HG02981 (cell line): ENCODE data around the gene EFNA1.
"Not testable (repeated sequence)": the region's sequence is repeated elsewhere in the genome, so short reads cannot be mapped to it uniquely, and the experiment has no call there.

Source experiments
- ATAC-seq: cut with Tn5 transposase; IDR thresholded peaks from one replicate; pipeline ENCODE4 v1.9.1; 2021; ENCODE audit warnings: mild to moderate bottlenecking, moderate library complexity; ENCODE audit not compliant: unreplicated experiment

EFNA1 gene

DNA sequence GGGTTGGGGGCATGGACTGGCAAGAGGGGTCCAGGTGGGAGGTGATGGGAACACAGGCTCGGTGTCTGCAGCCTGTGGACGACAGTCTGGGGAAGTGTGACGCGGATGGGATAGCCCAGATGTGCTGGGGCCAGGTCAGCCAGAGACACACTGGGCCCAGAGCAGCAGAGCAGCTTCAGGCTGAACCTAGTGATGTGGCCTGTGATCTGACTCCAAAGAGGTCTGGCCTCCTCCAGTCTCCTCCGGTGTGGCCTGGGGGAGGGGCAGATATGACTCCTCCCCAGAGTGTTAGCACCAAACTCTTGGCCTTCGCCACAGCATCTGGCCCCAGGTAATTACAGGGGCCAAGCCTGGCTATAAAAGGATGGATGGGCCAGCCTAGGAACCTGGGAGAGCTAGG lies 35.5 kb upstream of the EFNA1 start:
- ATAC-seq: no peak

DNA sequence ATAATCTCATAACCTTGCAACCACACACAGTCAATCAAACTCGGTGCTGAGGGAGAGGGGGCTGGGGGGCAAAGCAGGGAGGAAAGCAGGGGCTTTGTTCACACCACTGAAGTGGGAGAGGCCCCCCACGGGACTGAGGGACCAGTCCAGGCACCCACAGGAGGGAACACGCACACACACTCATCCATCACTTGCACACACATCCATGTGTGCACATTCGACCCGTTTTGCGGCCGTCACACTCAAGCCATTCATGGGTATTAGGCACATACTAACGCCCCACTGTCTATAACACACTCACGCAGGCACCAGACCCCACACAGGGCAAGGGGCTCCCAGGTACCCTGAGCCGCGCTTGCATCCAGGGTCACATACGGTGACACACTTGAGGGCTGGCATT lies 35.0 kb upstream of the EFNA1 start:
- ATAC-seq: no peak

DNA sequence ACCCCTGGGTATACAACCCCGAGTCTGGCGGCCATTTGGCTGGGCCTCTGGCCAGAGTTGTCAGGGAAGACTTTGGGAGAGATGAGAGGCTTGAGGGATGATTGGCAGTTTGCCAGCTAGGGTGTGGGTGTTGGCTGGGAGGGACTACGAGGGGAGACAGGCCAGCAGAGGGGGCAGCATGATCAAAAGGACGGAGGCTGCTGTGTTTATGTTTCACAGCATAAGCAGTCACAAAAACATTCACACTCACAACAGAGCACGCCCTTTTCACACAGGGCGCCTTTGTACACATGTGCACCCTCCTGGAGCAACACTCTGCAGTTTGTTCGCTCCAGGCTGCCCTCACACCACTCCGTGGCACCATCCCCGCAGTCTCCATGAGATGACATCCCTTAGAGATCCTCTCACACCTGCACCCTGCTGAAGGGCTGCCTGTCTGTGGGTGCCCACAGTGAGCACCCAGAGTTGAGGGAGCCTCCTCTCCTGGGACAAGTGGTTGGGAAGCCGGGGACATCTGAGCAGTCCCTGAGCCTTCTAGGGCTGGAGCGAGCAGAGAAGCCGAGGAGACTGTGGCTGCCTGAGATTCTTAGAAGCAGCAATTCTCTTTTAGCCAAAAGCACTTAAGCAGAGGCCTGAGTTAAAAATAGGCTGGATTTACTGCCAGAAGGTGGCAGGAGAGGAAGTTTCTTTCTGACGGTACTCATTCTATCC lies 33.6 kb upstream of the EFNA1 start:
- ATAC-seq: no peak

DNA sequence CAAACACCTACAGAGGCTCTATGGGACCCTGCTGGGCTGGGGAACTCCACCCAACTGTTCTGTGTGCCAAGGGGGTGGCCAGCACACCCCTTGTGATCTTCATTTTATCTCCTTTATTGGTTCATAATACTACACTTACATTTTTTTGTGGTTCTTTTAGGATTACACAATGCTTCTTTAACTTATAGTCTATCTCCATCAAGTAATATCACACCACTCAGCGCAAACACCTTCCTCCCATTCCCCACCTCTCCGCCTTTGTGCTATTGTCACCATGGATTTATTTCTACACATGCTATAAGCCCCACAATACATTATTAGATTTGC lies 33.1 kb upstream of the EFNA1 start:
- no peak for ATAC-seq

DNA sequence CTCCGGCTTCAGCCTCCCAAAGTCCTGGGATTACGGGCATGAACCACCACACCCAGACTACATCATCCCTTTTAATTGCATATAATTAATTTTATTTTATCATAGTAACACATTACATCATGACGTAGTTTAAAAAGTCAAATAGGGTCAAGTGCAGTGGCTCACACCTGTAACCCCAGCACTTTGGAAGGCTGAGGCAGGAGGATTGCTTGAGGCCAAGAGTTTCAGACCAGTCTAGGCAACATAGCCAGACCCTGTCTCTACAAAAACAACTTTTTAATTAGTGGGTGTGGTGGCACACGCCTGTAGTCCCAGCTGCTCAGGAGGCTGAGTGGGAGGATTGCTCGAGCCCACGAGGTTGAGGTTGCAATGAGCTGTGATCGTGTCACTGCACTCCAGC lies 28.3 kb upstream of the EFNA1 start:
- no peak for ATAC-seq

DNA sequence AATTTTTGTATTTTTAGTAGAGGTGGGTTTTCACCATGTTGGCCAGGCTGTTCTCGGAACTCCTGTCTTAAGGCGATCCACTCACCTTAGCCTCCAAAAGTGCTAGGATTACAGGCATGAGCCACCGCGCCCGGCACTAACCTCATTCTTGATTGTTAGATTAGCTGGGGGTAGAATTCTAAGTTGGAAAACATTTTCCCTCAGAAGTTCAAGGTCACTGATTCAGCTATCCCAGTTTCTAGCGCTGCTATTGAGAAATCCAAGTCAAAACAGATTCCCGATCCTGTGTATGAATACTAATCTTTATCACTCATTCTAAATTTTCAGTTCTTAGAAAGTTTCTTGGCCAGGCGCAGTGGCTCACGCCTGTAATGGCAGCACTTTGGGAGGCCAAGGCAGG lies 24.4 kb upstream of the EFNA1 start:
- ATAC-seq: no peak

DNA sequence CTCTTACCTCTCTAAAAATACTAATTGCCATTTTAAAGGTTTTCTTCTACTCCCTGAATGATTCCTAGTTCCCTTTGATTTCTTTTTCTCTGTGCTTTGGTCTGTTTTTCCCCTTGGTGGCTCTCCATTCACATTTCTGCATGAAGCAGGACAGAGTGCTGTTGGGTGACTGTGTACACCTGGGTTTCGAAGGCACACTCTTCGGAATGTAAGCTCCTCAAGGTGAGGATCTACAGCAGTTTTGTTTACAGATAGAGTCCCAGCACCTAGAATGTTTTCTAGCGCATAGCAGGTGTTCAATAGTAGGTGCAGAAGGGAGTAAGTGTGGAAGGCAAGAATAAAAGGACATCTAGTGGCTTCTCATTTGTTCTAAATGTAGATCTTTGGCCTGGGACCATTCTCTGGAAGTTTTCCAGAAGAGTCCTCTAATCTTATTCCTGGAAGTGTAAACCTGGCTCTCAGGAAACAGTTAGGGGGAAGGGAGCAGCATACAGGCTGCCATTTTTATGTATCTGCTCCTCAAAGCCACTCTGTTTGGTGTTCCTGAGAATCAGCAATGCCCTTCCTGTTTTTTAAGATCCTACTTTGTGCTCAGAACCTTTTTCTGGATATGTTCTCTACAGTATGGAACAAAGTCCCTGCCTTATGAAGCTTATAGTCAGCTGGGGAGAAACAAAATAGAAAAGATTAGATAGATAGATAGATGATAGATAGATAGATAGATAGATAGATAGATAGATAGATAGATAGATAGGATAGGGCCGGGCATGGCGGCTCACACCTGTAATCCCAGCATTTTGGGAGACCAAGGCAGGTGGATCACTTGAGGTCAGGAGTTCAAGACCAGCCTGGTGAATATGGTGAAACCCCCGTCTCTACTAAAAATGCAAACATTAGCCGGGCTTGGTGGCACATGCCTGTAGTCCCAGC lies 22.8 kb upstream of the EFNA1 start:
- no peak for ATAC-seq

DNA sequence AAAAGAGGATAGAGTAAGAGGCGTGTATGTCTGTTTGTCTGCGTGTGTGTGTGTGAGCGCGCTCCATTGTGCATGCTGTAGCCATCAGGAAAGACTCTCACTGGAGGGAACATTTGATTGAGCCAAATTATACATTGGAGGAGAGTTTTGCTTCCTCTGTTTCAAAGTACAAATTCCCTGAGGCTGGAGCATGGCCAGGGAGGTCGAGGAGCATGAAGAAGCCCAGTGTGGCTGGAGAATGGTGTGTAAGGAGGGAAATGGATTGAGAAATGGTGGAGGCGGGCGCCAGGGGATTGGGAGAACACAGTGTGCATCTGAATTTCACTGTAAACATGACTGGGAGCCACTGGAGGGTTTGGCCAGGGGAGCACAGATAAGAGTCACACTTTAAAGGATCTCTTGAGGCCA lies 22.1 kb upstream of the EFNA1 start:
- no peak for ATAC-seq

DNA sequence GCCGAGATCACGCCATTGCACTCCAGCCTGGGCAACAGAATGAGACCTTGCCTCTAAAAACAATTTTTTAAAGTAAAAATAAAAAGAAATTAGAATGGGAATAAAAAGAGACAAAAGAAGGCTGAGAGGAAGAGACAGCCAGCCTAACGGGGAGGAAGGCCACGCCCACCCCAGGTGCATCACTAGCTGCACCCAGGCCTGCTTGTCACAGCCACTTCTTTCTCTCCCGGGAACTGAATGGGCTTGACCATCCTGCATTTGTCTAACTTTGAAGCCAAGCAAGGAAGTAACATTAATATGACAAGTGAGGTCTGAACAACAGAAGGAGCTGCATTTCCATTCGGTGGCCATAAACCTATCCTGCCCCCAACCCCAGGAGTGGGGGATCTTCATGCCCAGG lies 20.8 kb upstream of the EFNA1 start:
- ATAC-seq: no peak

DNA sequence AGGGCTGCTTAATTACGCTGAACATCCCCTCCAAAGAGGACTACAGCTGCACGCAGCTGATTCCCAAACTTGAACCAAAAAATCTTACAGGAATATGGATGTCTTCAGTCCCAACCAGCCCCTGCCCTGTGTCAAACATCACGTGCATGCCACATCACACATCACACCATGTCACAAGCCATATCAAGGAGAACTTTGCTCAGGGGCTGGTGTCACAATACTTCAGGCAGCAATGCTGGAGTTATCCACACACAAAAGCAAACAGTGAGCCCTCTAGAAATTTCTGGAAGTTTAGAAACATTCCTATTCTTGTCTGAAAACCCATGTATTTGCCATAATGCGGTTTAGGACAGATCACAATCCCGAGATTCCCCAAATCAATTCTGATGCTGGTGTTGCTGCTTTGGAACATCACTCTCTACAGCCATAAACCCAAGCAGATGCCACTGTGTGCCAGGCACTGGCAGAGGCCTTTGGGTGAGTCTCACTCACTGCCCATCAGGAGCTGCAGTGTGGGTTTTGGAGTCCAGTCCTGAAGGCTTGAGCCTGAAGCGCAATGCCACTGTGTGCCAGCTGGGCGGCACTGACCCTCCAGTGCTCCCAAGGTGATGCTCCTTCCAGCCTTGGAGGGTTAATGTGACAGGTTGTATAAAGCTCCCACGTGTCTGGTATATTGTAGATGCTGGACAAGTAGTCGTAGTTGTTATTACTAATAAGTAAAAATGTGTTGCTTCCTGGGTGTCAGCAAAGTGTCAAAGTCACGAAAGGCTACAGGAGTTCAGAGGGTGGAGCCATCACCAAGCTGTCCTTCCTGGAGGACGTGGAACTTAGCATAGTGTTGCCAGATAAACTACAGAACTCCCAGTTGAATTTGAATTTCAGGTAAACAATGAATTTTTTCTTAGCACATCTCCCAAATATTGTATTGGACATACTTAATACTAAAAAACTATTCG lies 20.1 kb upstream of the EFNA1 start:
- ATAC-seq: no peak

DNA sequence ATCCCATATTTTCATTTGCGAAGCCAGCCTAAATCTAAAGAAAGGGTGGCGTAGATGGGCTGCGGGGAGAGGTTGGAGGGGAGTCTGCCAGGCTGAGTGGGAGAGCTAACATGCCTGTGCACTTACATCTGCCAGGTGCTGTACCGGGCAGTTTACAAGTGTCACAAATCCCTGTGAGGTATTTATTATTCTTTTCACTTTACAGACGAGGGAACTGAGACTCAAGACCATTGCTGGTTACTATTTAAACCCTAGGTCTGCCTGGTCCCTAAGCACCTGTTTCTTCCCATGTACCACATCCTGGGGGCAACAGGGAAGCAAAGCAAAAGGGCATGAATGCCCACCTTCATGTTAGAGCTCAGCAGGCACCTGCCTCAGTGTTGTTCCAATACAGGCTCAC lies 19.4 kb upstream of the EFNA1 start:
- no peak for ATAC-seq

DNA sequence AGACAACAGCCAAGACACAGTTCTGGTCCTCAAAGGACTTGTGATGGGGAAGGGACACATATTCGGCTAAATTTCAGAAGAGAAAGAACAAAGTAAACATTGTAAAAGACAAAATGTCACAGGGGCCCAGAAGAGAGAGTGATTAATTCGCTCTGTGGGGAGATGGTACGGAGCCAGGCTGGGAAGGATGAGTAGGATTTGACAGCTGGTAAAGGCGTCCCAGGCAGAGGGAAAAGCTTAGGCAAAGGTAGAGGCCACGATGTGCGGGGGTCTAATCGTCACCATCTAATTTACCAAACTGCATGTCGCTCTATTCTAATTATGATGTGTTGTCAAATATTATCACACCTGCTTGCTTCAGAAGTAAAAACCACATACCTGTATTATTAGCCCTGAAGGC lies 17.3 kb upstream of the EFNA1 start:
- ATAC-seq: no peak

DNA sequence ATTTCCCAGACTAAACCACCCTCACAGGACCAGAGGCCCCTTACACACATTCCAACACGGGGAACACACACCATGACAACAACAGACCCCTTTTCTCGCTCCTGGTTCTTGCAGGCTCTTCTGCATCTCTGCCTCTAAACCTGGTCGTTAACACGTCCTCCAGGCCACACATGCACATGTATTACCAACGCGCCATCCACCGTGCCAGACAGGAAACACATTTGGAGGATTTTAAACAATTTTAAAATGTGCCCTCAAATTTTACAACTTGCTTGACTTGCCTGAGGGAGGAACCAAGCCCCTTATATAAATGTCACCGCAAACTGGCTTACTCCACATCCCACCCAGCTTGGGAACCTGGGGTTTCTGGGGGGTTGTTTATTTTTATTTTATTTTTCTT lies 16.9 kb upstream of the EFNA1 start:
- ATAC-seq: no peak

DNA sequence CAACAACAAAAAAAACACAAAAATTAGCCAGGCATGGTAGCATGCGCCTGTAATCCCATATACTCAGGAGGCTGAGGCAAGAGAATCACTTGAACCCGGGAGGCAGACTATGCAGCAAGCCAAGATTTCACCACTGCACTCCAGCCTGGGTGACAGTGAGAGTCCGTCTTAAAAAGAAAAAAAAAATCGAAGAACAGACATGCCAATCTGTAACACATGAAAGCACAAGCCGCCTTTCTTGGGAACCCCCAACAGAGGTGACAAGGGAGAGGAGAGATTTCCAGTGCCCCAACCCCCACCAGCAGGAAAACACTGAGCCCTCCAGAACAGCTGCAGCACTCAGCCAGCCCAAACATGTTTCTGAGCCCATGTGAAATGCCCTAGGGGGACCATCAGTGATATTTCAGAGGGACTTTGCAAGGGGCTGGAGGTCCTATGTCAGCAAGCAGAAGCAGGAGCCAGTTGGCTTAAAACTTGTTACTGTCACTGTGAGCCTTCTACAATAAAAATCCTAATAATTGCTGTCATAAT lies 14.2 kb upstream of the EFNA1 start:
- ATAC-seq: no peak

DNA sequence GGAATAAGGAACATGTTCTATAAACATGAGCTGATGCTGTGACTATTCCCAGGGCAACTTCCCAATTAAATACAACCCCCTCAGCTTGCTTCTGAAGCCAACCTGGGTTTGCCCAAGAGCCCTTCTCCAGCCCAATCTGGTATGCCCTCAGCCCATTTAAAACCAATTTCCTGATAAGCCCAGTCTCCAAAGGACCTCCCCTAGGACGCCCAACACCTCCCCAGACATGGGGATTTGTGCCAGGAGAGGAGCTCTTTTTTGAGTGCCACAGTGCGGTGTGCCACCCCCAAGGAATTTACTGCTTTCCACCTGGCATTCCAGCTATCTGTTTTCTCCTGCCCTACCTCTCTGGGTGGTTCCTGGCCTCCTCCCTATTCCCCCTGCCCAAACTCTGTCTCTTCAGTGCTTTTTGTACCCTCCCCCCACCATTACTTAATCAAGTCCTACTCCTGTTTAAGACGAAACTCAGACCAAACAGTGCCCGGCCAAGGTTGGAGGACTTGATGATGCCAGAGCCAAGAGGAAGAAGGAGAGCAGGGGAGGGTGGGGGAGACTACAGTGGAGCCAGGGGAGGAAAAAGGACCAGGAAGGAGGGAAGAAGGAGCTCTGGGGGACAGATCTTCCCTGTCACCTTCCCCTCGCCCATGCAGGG lies 11.4 kb upstream of the EFNA1 start:
- no peak for ATAC-seq

DNA sequence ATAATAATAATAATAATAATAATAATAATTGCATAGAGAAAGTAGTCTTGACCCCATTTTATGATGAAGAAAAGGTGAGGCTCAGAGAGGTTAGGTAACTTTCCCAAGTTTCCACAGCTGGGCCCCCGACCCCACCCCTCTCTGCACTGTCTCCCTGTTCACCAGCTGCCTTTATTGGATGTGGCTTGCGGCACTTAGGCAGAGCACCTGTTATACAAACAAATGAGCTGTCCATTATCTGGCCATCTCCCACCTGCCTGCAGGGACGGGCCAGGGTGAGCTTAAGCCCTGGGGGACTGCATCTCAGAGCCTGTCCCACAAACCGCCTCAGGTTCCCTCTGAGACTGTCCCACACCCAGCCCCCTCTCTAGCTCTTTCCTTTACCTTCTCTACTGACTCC lies 10.1 kb upstream of the EFNA1 start:
- no peak for ATAC-seq

DNA sequence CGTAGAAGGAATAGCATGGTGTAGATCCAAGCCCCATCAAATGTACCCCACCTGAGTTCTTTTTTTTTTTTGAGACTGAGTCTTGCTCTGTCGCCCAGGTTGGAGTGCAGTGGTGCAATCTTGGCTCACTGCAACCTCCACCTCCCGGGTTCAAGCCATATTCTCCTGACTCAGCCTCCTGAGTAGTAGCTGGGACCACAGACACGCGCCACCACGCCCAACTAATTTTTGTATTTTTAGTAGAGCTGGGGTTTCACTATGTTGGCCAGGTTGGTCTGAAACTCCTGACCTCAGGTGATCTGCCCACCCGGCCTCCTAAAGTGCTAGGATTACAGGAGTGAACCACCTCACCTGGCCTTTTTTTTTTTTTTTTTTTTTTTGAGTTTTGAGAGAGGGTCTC lies 9.6 kb upstream of the EFNA1 start:
- ATAC-seq: not testable (repeated sequence)

DNA sequence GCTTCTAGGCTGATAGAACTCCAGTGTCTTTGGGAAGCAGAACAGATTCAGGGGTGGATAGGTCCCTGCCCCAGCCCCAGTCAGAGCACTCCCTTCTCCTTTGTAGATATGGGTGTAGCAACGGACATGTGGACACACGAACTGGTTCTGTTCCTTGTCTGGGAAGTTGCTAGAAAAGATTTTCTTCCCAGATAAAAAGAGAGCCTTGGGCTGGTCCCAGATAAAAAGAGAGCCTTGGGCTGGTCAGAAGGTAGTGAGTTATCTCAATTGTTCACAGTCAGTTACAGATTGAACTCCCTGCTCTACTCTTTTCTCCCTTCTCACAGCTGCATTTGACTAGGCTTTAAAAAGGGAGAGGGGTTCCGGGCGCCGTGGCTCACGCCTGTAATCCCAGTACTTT lies 7.4 kb upstream of the EFNA1 start:
- ATAC-seq: no peak

DNA sequence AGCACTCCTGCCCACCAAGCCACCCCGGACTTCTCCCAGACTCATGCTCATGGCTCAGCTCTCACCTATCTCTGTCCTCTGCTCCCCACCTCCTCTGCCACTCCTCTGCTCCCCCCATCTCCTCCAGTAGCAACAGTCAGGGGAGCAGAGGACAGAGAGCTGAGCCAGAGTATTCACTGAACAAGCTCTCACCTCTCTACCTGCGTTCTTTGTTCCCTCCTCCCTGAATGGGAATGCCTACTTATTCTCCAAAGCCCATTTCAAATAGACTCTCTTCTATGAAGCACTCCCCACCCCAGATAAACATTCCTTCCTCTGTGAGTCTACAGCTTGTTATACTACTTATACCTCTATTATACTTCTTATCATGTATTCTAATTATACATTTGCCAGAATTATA lies 6.4 kb upstream of the EFNA1 start:
- ATAC-seq: no peak

DNA sequence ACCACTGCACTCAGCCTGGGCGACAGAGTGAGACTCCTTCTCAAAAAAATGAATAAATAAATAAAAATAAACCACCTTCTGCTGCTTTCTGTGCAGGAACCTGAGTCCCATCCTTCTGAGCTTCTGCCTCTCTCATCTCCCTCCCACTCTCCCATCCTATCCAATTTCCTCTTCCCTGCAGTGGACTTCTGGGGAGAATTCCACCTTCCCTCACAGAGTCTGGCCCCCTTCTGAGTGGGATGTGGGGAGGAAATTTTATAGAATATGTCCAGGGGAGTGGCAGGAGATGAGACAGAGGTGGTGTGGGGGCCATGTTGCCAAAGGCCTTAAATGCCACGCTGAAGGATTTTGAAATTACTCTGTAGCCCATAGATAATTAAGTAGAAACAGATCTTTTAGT lies 5.4 kb upstream of the EFNA1 start:
- no peak for ATAC-seq

DNA sequence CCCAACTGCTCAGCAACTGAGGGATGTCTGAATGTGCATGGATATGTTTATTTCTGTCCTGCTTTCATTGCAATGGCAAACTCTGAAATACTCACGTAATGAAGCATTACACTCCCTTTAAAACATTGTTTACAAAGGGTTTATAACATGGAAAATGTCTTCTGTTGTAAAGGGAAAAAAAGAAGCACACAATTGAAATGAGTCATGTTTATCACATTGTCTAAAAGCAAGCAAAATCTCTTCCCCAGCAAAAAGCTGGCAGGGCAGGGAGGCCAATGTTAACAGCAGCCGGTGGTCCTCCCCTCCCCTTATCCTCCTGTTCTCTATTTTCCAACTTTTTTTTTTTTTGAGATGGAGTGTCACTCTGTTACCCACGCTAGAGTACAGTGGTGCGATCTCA lies 3.9 kb upstream of the EFNA1 start:
- no peak for ATAC-seq
